OCI-LY1 (cell line): Measurements from ENCODE around the gene CDIPT.

Experiments used
- H2AFZ ChIP-seq: fragments of 200-600 bp; sonication (generic), shearing (Covaris generic); 2 replicates; pipeline ENCODE4 v1.6.0; 2014; ENCODE audit warnings: antibody characterized with exemption, mild to moderate bottlenecking, low read length
- H3F3A ChIP-seq: fragments of 200-600 bp; sonication (generic), shearing (Covaris generic); 2 replicates; pipeline ENCODE4 v1.6.0; 2014; ENCODE audit warnings: mild to moderate bottlenecking, antibody characterized with exemption, low read length, moderate library complexity; ENCODE audit not compliant: insufficient read depth
- H3K27ac ChIP-seq: fragments of 200-600 bp; sonication (generic); 2 replicates; pipeline ENCODE4 v1.5.1; 2014; ENCODE audit warnings: low read length, mixed run types, mild to moderate bottlenecking, low read depth; ENCODE audit not compliant: poor library complexity, severe bottlenecking
- H3K27me3 ChIP-seq: fragments of 200-600 bp; sonication (generic); 2 replicates; pipeline ENCODE4 v1.6.0; 2014; ENCODE audit warnings: antibody characterized with exemption, mild to moderate bottlenecking, low read length, moderate library complexity; ENCODE audit not compliant: insufficient read depth
- H3K36me3 ChIP-seq: fragments of 200-600 bp; sonication (generic); 2 replicates; pipeline ENCODE4 v1.6.1; 2014; ENCODE audit warnings: mild to moderate bottlenecking, antibody characterized with exemption, low read length, moderate library complexity, mixed read lengths; ENCODE audit not compliant: insufficient read depth
- H3K4me1 ChIP-seq: fragments of 200-600 bp; sonication (generic); 2 replicates; pipeline ENCODE4 v1.5.1; 2014; ENCODE audit warnings: mild to moderate bottlenecking, low read length, moderate library complexity; ENCODE audit not compliant: insufficient read depth, severe bottlenecking
- H3K4me2 ChIP-seq: fragments of 200-600 bp; sonication (generic), shearing (Covaris generic); 2 replicates; pipeline ENCODE4 v1.6.1; 2014; ENCODE audit warnings: low read length
- H3K4me3 ChIP-seq: fragments of 200-600 bp; sonication (generic); 2 replicates; pipeline ENCODE4 v1.5.1; 2014; ENCODE audit warnings: low read length, low read depth, mild to moderate bottlenecking, mixed read lengths; ENCODE audit not compliant: poor library complexity, severe bottlenecking
- H3K79me2 ChIP-seq: fragments of 200-600 bp; shearing (Covaris generic); 2 replicates; pipeline ENCODE4 v1.6.1; 2016; ENCODE audit warnings: mixed run types, low read length, mixed read lengths; ENCODE audit not compliant: insufficient read depth
- H3K9ac ChIP-seq: fragments of 200-600 bp; sonication (generic), shearing (Covaris generic); 2 replicates; pipeline ENCODE4 v1.6.1; 2014; ENCODE audit warnings: mild to moderate bottlenecking, low read length, mixed read lengths
- H3K9me2 ChIP-seq: fragments of 200-600 bp; sonication (generic), shearing (Covaris generic); 2 replicates; pipeline ENCODE4 v1.6.1; 2014; ENCODE audit warnings: low read depth, mild to moderate bottlenecking, low read length, mixed read lengths
- H3K9me3 ChIP-seq: fragments of 200-600 bp; shearing (Covaris generic); 2 replicates; pipeline ENCODE4 v1.6.1; 2014; ENCODE audit warnings: low read length, mixed read lengths
- H4K20me1 ChIP-seq: fragments of 200-600 bp; sonication (generic), shearing (Covaris generic); 2 replicates; pipeline ENCODE4 v1.6.0; 2016; ENCODE audit warnings: mild to moderate bottlenecking, low read length; ENCODE audit not compliant: insufficient read depth
- EZH2 ChIP-seq: fragments of 200-600 bp; sonication (generic), shearing (Covaris generic); IDR thresholded peaks from 2 replicates; pipeline ENCODE4 v1.8.0; 2017; ENCODE audit warnings: borderline replicate concordance, mixed run types, mild to moderate bottlenecking, antibody characterized with exemption, low read length, moderate library complexity, mixed read lengths
- TF ChIP-seq, protein P1 (sequence below): fragments of 200-600 bp; sonication (generic), shearing (Covaris generic); IDR thresholded peaks from 2 replicates; pipeline ENCODE4 v1.5.1; 2017; ENCODE audit warnings: mild to moderate bottlenecking, antibody characterized with exemption, low read length, moderate library complexity, mixed read lengths

CDIPT gene

GRCh38 chr16:29907973-29908372 is 44.9 kb upstream of the CDIPT start:
- no peak overlapping the region for H3K4me2 ChIP-seq
- H3K9me2 ChIP-seq: no peaks in the 10 kb centered on the region
- no peaks in the 10 kb centered on the region for H3K4me1 ChIP-seq
- no peaks in the 10 kb centered on the region for H3K79me2 ChIP-seq
- no peak overlapping the region for H3K4me3 ChIP-seq
- H3K36me3 ChIP-seq: no peaks in the 10 kb centered on the region
- no peaks in the 10 kb centered on the region for H4K20me1 ChIP-seq
- TF ChIP-seq, protein P1, sequence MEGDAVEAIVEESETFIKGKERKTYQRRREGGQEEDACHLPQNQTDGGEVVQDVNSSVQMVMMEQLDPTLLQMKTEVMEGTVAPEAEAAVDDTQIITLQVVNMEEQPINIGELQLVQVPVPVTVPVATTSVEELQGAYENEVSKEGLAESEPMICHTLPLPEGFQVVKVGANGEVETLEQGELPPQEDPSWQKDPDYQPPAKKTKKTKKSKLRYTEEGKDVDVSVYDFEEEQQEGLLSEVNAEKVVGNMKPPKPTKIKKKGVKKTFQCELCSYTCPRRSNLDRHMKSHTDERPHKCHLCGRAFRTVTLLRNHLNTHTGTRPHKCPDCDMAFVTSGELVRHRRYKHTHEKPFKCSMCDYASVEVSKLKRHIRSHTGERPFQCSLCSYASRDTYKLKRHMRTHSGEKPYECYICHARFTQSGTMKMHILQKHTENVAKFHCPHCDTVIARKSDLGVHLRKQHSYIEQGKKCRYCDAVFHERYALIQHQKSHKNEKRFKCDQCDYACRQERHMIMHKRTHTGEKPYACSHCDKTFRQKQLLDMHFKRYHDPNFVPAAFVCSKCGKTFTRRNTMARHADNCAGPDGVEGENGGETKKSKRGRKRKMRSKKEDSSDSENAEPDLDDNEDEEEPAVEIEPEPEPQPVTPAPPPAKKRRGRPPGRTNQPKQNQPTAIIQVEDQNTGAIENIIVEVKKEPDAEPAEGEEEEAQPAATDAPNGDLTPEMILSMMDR: no peak
- no peak for TF ChIP-seq EZH2
- H3K27ac ChIP-seq: no peak overlapping the region
- no peak overlapping the region for H2AFZ ChIP-seq
- no peaks in the 10 kb centered on the region for H3K9me3 ChIP-seq
- H3K9ac ChIP-seq: no peak overlapping the region
- H3F3A ChIP-seq: no peaks in the 10 kb centered on the region
- H3K27me3 ChIP-seq: no peaks in the 10 kb centered on the region

- Histone ChIP-seq H2AFZ (no peak overlapping the region), H3K9me2 (no peaks in the 10 kb centered on the region), H3K27ac (no peak overlapping the region), H3K4me1 (no peaks in the 10 kb centered on the region), H3K9ac (no peak overlapping the region), H3K9me3 (no peaks in the 10 kb centered on the region), H3K4me3 (no peak overlapping the region), H3K27me3 (no peaks in the 10 kb centered on the region), H3K79me2 (no peaks in the 10 kb centered on the region), H3K4me2 (no peak overlapping the region), H4K20me1 (no peaks in the 10 kb centered on the region), H3K36me3 (no peaks in the 10 kb centered on the region), H3F3A (no peaks in the 10 kb centered on the region)
- TF ChIP-seq, protein P1: no peak
- TF ChIP-seq EZH2: no peak
These were observed 43.7 kb upstream of the CDIPT start for GRCh38 chr16:29906520-29907244.

GRCh38 chr16:29905668-29906067 is 42.6 kb upstream of the CDIPT start:
- Histone ChIP-seq H3K4me2 (no peak overlapping the region), H2AFZ (no peak overlapping the region), H4K20me1 (no peaks in the 10 kb centered on the region), H3K36me3 (no peaks in the 10 kb centered on the region), H3K4me3 (no peak overlapping the region), H3K27me3 (no peaks in the 10 kb centered on the region), H3K9me2 (no peaks in the 10 kb centered on the region), H3K4me1 (peaks cover 1% of the 10 kb centered on the region), H3K9me3 (no peaks in the 10 kb centered on the region), H3F3A (no peaks in the 10 kb centered on the region), H3K27ac (no peak overlapping the region), H3K9ac (no peak overlapping the region), H3K79me2 (no peaks in the 10 kb centered on the region)
- TF ChIP-seq EZH2: no peak
- TF ChIP-seq, protein P1: no peak
